ENCODE results near the gene DYNC2LI1.

GRCh38 chr2:43737855-43738254, 36.0 kb upstream of the DYNC2LI1 start:
- TF ChIP-seq CTCF (IDR thresholded peaks at IDR 0.05; ENCODE audit: low read length) = no peak
- TF ChIP-seq EZH2 (optimal IDR thresholded peaks at IDR 0.05; ENCODE audit: low read depth, low read length) = no peak
- no peak for TF ChIP-seq EZH2phosphoT487 (IDR thresholded peaks at IDR 0.05; ENCODE audit: low read length)

Data from MM.1S (cell line).